Liver (tissue), 9 donors: Measurements from ENCODE around the gene PEMT. TPM values are rescaled to one million over a fixed set of nuclear protein-coding genes. Genes with fewer than 3 reads are reported as not detected.

Source experiments
- DNase-seq: peaks from one replicate; pipeline ENCODE4 v3.0.0-alpha.2; 2017; ENCODE audit warnings: low spot score
- H3K27ac ChIP-seq, 2 donors: one replicate each; pipeline ENCODE4 v1.7.0; 2013; ENCODE audit warnings: inconsistent platforms in 2 of 2, low read length in 2 of 2, control low read depth in 1 of 2, low read depth in 1 of 2, mild to moderate bottlenecking in 1 of 2
- H3K27me3 ChIP-seq, 4 donors: one replicate each; pipeline versions ENCODE4 v1.6.1 to v1.7.0; 2013; ENCODE audit warnings: low read length in 3 of 4, inconsistent platforms in 1 of 4, mild to moderate bottlenecking in 1 of 4, moderate library complexity in 1 of 4; ENCODE audit not compliant: control insufficient read depth in 4 of 4, insufficient read depth in 4 of 4
- H3K36me3 ChIP-seq, 4 donors: one replicate each; pipeline versions ENCODE4 v1.6.1 to v1.7.0; 2013; ENCODE audit warnings: low read length in 3 of 4, mild to moderate bottlenecking in 3 of 4, low read depth in 1 of 4, moderate library complexity in 1 of 4; ENCODE audit not compliant: control insufficient read depth in 4 of 4, insufficient read depth in 3 of 4
- H3K4me1 ChIP-seq, 4 donors: one replicate each; pipeline versions ENCODE4 v1.6.1 to v1.7.0; 2013; ENCODE audit warnings: low read length in 3 of 4, mild to moderate bottlenecking in 3 of 4, moderate library complexity in 1 of 4; ENCODE audit not compliant: control insufficient read depth in 4 of 4, insufficient read depth in 4 of 4
- H3K4me3 ChIP-seq, 3 donors: one replicate each; pipeline versions ENCODE4 v1.6.1 to v1.7.0; 2013; ENCODE audit warnings: low read length in 3 of 3, control low read depth in 1 of 3, low read depth in 1 of 3, mild to moderate bottlenecking in 1 of 3
- H3K9ac ChIP-seq, 2 donors: one replicate each; pipeline ENCODE4 v1.7.0; 2013; ENCODE audit warnings: low read length in 2 of 2, mild to moderate bottlenecking in 2 of 2, moderate library complexity in 2 of 2, control low read depth in 1 of 2, low read depth in 1 of 2
- H3K9me3 ChIP-seq, 4 donors: one replicate each; pipeline versions ENCODE4 v1.6.1 to v1.7.0; 2013; ENCODE audit warnings: low read length in 3 of 4; ENCODE audit not compliant: control insufficient read depth in 4 of 4
- EGR1 ChIP-seq, 2 donors: IDR thresholded peaks; 2 replicates each; pipeline ENCODE4 v1.6.1; 2016 to 2018; ENCODE audit warnings: antibody characterized with exemption in 2 of 2, low read depth in 2 of 2
- FOXA1 ChIP-seq: IDR thresholded peaks from 2 replicates; pipeline ENCODE4 v1.6.1; 2016; ENCODE audit warnings: antibody characterized with exemption
- FOXA2 ChIP-seq: IDR thresholded peaks from 2 replicates; pipeline ENCODE4 v1.6.1; 2016; ENCODE audit warnings: antibody characterized with exemption
- GABPA ChIP-seq, 2 donors: IDR thresholded peaks in 1 of 2; conservative IDR thresholded peaks in 1 of 2; 2 replicates each; pipeline ENCODE4 v1.6.1; 2016; ENCODE audit warnings: antibody characterized with exemption in 2 of 2, mild to moderate bottlenecking in 1 of 2, moderate library complexity in 1 of 2
- HNF4A ChIP-seq, 2 donors: conservative IDR thresholded peaks; 2 replicates each; pipeline ENCODE4 v1.6.1; 2016; ENCODE audit warnings: antibody characterized with exemption in 2 of 2, mild to moderate bottlenecking in 2 of 2
- HNF4G ChIP-seq: IDR thresholded peaks from 2 replicates; pipeline ENCODE4 v1.6.1; 2016; ENCODE audit warnings: antibody characterized with exemption
- JUND ChIP-seq, 2 donors: IDR thresholded peaks; 2 replicates each; pipeline ENCODE4 v1.6.1; 2016; ENCODE audit warnings: antibody characterized with exemption in 2 of 2
- NR2F2 ChIP-seq: IDR thresholded peaks from 2 replicates; pipeline ENCODE4 v1.6.1; 2016; ENCODE audit warnings: antibody characterized with exemption
- RAD21 ChIP-seq, 2 donors: IDR thresholded peaks; 2 replicates each; pipeline ENCODE4 v1.6.1; 2016; ENCODE audit warnings: antibody characterized with exemption in 2 of 2, mild to moderate bottlenecking in 2 of 2
- RXRA ChIP-seq, 2 donors: IDR thresholded peaks; 2 replicates each; pipeline ENCODE4 v1.6.1; 2017 to 2018; ENCODE audit warnings: antibody characterized with exemption in 2 of 2, mild to moderate bottlenecking in 1 of 2
- SP1 ChIP-seq: IDR thresholded peaks from 2 replicates; pipeline ENCODE4 v1.6.1; 2018; ENCODE audit warnings: antibody characterized with exemption, mild to moderate bottlenecking
- TAF1 ChIP-seq: conservative IDR thresholded peaks from 2 replicates; pipeline ENCODE4 v1.6.1; 2016; ENCODE audit warnings: antibody characterized with exemption, mild to moderate bottlenecking
- WGBS: extraction: QIAGEN DNeasy Blood & Tissue Kit; methylation state at CpG from one replicate; pipeline ENCODE4 v1.1.7; 2013; 5-methylcytosine and 5-hydroxymethylcytosine counted together
- polyA plus RNA-seq, 2 donors: library from polyadenylated mRNA; stranded (reverse) in 1 of 2; unstranded in 1 of 2; fragments of 200-250 nt in 1 of 2; fragments of >200 nt in 1 of 2; fragmentation: Nextera tagmentation in 1 of 2; extraction: Ambion mirVana in 1 of 2; gene quantifications; one replicate each; pipeline versions ENCODE4 v1.2.1 to v1.2.3, GENCODE V29; 2013 to 2015
- total RNA-seq, 2 donors: library from RNA; depleted of rRNA; stranded (reverse); fragments of >200 nt; gene quantifications; one replicate each; pipeline ENCODE4 v1.2.3, GENCODE V29; 2014
- TF ChIP-seq, protein P1 (sequence below): IDR thresholded peaks from 2 replicates; pipeline ENCODE4 v1.6.1; 2016; ENCODE audit warnings: antibody characterized with exemption
- TF ChIP-seq, protein P2 (sequence below): IDR thresholded peaks from 2 replicates; pipeline ENCODE4 v1.6.1; 2016; ENCODE audit warnings: antibody characterized with exemption, mild to moderate bottlenecking
- TF ChIP-seq, protein P3 (sequence below): IDR thresholded peaks from 2 replicates; pipeline ENCODE4 v1.6.1; 2016; ENCODE audit warnings: antibody characterized with exemption
- TF ChIP-seq, protein P4 (sequence below): fragments of 150-350 bp; IDR thresholded peaks from 2 replicates; pipeline ENCODE4 v1.5.1; 2017; ENCODE audit warnings: improper control_type of control experiment, low read depth, low read length; ENCODE audit not compliant: missing input control
- TF ChIP-seq, protein P5 (sequence below): IDR thresholded peaks from 2 replicates; pipeline ENCODE4 v1.6.1; 2016; ENCODE audit warnings: antibody characterized with exemption
- donor health status: healthy.
- donor health status: healthy.
- donor health status: healthy.
- donor health status: healthy.
- donor health status: healthy.

PEMT gene
- total and polyA plus RNA-seq, 4 donors: 64.6 to 211 (median 184) TPM

DNA sequence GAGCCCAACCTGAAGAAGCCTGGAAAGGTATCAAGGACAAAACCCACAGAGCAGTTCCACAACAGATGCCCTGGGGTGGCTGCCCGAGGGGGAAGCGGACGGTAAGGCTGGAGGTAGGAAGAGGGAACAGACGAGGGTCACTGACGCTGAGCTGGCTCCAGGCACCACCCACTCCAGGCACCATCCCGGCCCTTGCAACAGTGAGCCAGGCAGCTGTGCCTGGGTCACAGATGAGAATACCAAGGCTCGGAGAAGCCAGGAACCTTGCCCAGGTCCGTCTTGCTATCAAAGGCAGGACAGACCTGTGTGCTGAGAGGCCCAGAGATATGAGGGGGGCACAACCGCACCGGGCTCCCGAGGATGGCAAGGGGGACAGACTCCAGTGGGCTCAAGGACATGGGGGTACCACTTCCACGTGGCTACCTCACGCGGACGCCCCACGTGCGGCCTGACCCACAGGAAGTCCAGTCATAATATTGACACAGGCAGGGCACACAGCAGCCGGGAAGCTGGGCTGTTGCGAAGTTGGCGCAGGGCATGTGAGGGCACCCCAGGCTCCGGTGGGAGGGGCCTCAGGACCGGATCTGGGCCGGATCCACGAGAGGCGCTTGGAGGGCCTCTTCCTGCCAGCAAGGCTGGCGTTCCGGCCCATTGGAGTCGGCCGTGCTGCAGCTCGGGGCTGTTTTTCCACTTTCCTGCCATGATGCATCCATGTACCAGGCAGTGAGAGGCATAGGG, 29.9 kb downstream of the PEMT start (continued):
- TF ChIP-seq, protein P1, sequence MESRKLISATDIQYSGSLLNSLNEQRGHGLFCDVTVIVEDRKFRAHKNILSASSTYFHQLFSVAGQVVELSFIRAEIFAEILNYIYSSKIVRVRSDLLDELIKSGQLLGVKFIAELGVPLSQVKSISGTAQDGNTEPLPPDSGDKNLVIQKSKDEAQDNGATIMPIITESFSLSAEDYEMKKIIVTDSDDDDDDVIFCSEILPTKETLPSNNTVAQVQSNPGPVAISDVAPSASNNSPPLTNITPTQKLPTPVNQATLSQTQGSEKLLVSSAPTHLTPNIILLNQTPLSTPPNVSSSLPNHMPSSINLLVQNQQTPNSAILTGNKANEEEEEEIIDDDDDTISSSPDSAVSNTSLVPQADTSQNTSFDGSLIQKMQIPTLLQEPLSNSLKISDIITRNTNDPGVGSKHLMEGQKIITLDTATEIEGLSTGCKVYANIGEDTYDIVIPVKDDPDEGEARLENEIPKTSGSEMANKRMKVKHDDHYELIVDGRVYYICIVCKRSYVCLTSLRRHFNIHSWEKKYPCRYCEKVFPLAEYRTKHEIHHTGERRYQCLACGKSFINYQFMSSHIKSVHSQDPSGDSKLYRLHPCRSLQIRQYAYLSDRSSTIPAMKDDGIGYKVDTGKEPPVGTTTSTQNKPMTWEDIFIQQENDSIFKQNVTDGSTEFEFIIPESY: peak; percentile 85
- no peak for TF ChIP-seq NR2F2
- peak; percentile 72 to 74 for TF ChIP-seq JUND (IDR thresholded peaks at IDR 0.05)
- TF ChIP-seq TAF1: no peak
- TF ChIP-seq, protein P2, sequence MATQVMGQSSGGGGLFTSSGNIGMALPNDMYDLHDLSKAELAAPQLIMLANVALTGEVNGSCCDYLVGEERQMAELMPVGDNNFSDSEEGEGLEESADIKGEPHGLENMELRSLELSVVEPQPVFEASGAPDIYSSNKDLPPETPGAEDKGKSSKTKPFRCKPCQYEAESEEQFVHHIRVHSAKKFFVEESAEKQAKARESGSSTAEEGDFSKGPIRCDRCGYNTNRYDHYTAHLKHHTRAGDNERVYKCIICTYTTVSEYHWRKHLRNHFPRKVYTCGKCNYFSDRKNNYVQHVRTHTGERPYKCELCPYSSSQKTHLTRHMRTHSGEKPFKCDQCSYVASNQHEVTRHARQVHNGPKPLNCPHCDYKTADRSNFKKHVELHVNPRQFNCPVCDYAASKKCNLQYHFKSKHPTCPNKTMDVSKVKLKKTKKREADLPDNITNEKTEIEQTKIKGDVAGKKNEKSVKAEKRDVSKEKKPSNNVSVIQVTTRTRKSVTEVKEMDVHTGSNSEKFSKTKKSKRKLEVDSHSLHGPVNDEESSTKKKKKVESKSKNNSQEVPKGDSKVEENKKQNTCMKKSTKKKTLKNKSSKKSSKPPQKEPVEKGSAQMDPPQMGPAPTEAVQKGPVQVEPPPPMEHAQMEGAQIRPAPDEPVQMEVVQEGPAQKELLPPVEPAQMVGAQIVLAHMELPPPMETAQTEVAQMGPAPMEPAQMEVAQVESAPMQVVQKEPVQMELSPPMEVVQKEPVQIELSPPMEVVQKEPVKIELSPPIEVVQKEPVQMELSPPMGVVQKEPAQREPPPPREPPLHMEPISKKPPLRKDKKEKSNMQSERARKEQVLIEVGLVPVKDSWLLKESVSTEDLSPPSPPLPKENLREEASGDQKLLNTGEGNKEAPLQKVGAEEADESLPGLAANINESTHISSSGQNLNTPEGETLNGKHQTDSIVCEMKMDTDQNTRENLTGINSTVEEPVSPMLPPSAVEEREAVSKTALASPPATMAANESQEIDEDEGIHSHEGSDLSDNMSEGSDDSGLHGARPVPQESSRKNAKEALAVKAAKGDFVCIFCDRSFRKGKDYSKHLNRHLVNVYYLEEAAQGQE: peak; percentile 52
- TF ChIP-seq FOXA1: peak; percentile 91
- TF ChIP-seq SP1: peak; percentile 93
- TF ChIP-seq RXRA (IDR thresholded peaks at IDR 0.05): peak; percentile 97 to 98
- TF ChIP-seq HNF4G: no peak
- TF ChIP-seq RAD21 (IDR thresholded peaks at IDR 0.05): peak in 1 of 2 donors; percentile 25

DNA sequence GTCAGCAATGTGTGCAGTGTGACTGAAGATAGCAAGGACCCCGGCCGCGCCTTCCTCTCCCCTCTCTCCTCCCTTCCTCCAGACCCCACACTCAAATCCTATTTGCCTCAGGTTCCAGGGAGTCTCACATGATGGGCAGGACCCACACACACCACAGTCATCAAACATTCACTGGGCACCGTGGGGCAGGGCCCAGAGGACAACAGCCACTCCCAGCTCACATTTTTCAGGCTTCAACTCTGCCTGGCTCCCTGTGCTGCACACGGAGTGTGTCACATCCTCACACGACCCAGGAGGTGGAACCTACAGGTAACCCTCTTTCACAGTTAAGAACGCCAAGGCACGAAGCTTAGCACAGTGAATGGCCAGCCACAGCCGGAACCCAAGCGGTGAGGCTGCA, 30.5 kb downstream of the PEMT start:
- Histone ChIP-seq H3K9ac (peak overlapping the region; percentile 5 to 70), H3K4me3 (no peak overlapping the region), H3K36me3 (no peaks in the 10 kb centered on the region), H3K9me3 (no peaks in the 10 kb centered on the region), H3K27me3 (no peaks in the 10 kb centered on the region), H3K27ac (peak overlapping the region; percentile 85 to 96), H3K4me1 (peaks cover 19 to 67% (median 52%) of the 10 kb centered on the region in 4 donors)
- TF ChIP-seq, protein P2: no peak
- TF ChIP-seq SP1 (no peak), GABPA (IDR thresholded peaks at IDR 0.05 in 1 of 2, conservative IDR thresholded peaks at IDR 0.05 in 1 of 2) (no peak), NR2F2 (no peak), TAF1 (no peak), FOXA2 (no peak), RXRA (IDR thresholded peaks at IDR 0.05) (no peak), EGR1 (IDR thresholded peaks at IDR 0.05; ENCODE audit: low read depth in 2 of 2) (no peak), FOXA1 (no peak), HNF4A (conservative IDR thresholded peaks at IDR 0.05) (no peak)
- TF ChIP-seq, protein P3, sequence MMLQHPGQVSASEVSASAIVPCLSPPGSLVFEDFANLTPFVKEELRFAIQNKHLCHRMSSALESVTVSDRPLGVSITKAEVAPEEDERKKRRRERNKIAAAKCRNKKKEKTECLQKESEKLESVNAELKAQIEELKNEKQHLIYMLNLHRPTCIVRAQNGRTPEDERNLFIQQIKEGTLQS: no peak
- TF ChIP-seq, protein P4, sequence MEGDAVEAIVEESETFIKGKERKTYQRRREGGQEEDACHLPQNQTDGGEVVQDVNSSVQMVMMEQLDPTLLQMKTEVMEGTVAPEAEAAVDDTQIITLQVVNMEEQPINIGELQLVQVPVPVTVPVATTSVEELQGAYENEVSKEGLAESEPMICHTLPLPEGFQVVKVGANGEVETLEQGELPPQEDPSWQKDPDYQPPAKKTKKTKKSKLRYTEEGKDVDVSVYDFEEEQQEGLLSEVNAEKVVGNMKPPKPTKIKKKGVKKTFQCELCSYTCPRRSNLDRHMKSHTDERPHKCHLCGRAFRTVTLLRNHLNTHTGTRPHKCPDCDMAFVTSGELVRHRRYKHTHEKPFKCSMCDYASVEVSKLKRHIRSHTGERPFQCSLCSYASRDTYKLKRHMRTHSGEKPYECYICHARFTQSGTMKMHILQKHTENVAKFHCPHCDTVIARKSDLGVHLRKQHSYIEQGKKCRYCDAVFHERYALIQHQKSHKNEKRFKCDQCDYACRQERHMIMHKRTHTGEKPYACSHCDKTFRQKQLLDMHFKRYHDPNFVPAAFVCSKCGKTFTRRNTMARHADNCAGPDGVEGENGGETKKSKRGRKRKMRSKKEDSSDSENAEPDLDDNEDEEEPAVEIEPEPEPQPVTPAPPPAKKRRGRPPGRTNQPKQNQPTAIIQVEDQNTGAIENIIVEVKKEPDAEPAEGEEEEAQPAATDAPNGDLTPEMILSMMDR: no peak
- TF ChIP-seq, protein P5, sequence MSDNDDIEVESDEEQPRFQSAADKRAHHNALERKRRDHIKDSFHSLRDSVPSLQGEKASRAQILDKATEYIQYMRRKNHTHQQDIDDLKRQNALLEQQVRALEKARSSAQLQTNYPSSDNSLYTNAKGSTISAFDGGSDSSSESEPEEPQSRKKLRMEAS: no peak
- TF ChIP-seq, protein P1: no peak
- no peak for DNase-seq
- WGBS: 64% methylated on average over 10 of the region's 10 CpGs
